BJ (cell line): ENCODE measurements around the gene TRAPPC4. TPM values are rescaled to one million over a fixed set of nuclear protein-coding genes. Genes with fewer than 3 reads are reported as not detected.

Experiments
- CTCF ChIA-PET: fragments of 350-600 bp; formaldehyde crosslinking; extraction: SDS; loops from one replicate; lab custom pipeline; 2021; ENCODE audit warnings: antibody characterized with exemption, inconsistent platforms; lab: Yijun Ruan, JAX
- POLR2A ChIA-PET: fragments of 300-600 bp; sonication (Branson Sonifier 250); formaldehyde crosslinking; extraction: SDS; loops from one replicate; lab custom pipeline; 2021; ENCODE audit warnings: antibody characterized with exemption; lab: Charles Lee
- DNase-seq: peaks from one replicate; pipeline ENCODE4 v3.0.0-alpha.2; 2011; ENCODE audit warnings: low read depth
- H3K27me3 ChIP-seq: 2 replicates; pipeline ENCODE4 v1.6.0; 2011; ENCODE audit warnings: low read length; ENCODE audit not compliant: control insufficient read depth, insufficient read depth
- H3K36me3 ChIP-seq: 2 replicates; pipeline ENCODE4 v1.5.1; 2011; ENCODE audit warnings: low read length; ENCODE audit not compliant: control insufficient read depth, insufficient read depth
- H3K4me3 ChIP-seq: 2 replicates; pipeline ENCODE4 v1.5.1; 2011; ENCODE audit warnings: low read depth, mild to moderate bottlenecking, control low read depth, low read length
- CTCF ChIP-seq: IDR thresholded peaks from 2 replicates; pipeline ENCODE4 v1.5.1; 2011; ENCODE audit warnings: low read depth, mild to moderate bottlenecking, control low read depth, inconsistent platforms, low read length, moderate library complexity; ENCODE audit not compliant: insufficient read depth
- polyA plus RNA-seq: library from polyadenylated mRNA; depleted of rRNA; stranded (reverse); fragments of >200 nt; gene quantifications from 2 replicates; pipeline ENCODE4 v1.2.3, GENCODE V29; 2011

TRAPPC4 gene
- polyA plus RNA-seq, 1 experiment = 167 TPM

- Histone ChIP-seq H3K36me3 (peaks cover 59% of the 10 kb centered on the region), H3K4me3 (no peak overlapping the region), H3K27me3 (no peaks in the 10 kb centered on the region)
- TF ChIP-seq CTCF = no peak
- CTCF ChIA-PET = interaction anchor here (2.3 kb wide), 1 partner anchor 17 kb away, joined by 7 read pairs; no protein-coding TSS in a partner anchor
- POLR2A ChIA-PET = no interaction called here
- DNase-seq = no peak
Measured at GRCh38 chr11:119048644-119049043, 30.1 kb downstream of the TRAPPC4 start.

GRCh38 chr11:119049081-119049480 is 30.5 kb downstream of the TRAPPC4 start:
- ChIA-PET POLR2A (no interaction called here), CTCF (interaction anchor here (2.3 kb wide), 1 partner anchor 17 kb away, joined by 7 read pairs; no protein-coding TSS in a partner anchor)
- Histone ChIP-seq H3K4me3 (no peak overlapping the region), H3K27me3 (no peaks in the 10 kb centered on the region), H3K36me3 (peaks cover 62% of the 10 kb centered on the region)
- no peak for DNase-seq
- TF ChIP-seq CTCF = no peak

- ChIA-PET POLR2A (interaction anchor here (0.6 kb wide), 1 partner anchor 34 kb away, joined by 3 read pairs; no protein-coding TSS in a partner anchor), CTCF (interaction anchor here (1.4 kb wide), 1 partner anchor 9 kb away, joined by 5 read pairs; no protein-coding TSS in a partner anchor)
- no peaks in the 10 kb centered on the region for H3K27me3 ChIP-seq
- no peak overlapping the region for H3K4me3 ChIP-seq
- DNase-seq = no peak
- no peak for TF ChIP-seq CTCF
- peaks cover 56% of the 10 kb centered on the region for H3K36me3 ChIP-seq
Measured at GRCh38 chr11:119051440-119052162, 33.0 kb downstream of the TRAPPC4 start.

GRCh38 chr11:119052163-119052814 is 33.7 kb downstream of the TRAPPC4 start:
- H3K27me3 ChIP-seq = no peaks in the 10 kb centered on the region
- H3K36me3 ChIP-seq = peaks cover 54% of the 10 kb centered on the region
- H3K4me3 ChIP-seq = no peak overlapping the region
- ChIA-PET CTCF (no interaction called here), POLR2A (no interaction called here)
- no peak for TF ChIP-seq CTCF
- DNase-seq = no peak

GRCh38 chr11:119054418-119054817 is 35.9 kb downstream of the TRAPPC4 start:
- Histone ChIP-seq H3K4me3 (no peak overlapping the region), H3K27me3 (no peaks in the 10 kb centered on the region), H3K36me3 (peaks cover 35% of the 10 kb centered on the region)
- ChIA-PET POLR2A (no interaction called here), CTCF (no interaction called here)
- no peak for DNase-seq
- no peak for TF ChIP-seq CTCF
